ENCODE measurements around the gene PARN. TPM values are rescaled to one million over a fixed set of nuclear protein-coding genes. Genes with fewer than 3 reads are reported as not detected.

Gene PARN
- total and polyA plus RNA-seq, 2 of the 8 experiments (the other 6 are each of a cell fraction or from before 2014, with no cell fraction given) = 24.5 to 44.6 TPM

DNA sequence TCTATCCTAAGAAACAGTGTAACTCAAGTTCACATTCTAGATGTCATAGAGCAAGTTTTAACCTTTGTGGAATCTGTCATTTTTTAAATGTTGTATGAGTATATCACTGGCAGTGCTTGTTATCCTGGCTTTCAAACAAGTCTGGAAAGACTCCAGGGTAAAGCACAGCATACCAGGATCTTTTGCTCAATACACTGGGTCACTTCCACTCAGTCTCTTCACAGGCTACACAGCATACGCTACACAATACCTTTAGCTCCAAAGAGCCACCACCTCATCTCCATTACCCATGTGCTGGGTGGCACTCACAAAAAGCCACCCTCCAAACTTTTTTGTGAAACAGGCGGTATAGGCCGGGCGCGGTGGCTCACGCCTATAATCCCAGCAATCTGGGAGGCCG is 69.5 kb downstream of the PARN start:
- H2BK120ac ChIP-seq (replicated peaks; ENCODE audit: low read depth, low read length) = no peak overlapping the region
- no peak for DNase-seq (ENCODE audit: low read depth in 1 of 2, low spot score in 2 of 2)
- H3K56ac ChIP-seq (replicated peaks; ENCODE audit: insufficient read length, low read depth, low read length) = no peak overlapping the region
- no peaks in the 10 kb centered on the region for H3K23me2 ChIP-seq (ENCODE audit: low read depth, low read length)
- no peak overlapping the region for H3K4me3 ChIP-seq (ENCODE audit: extremely low read depth in 1 of 4, insufficient read depth in 2 of 4, low read depth in 3 of 4, low read length in 4 of 4)
- H4K5ac ChIP-seq (ENCODE audit: insufficient read length, low read depth, low read length) = no peak overlapping the region
- no peak overlapping the region for H3K27ac ChIP-seq (ENCODE audit: low read depth, low read length)
- no peaks in the 10 kb centered on the region for H3K27me3 ChIP-seq (replicated peaks in 1 of 4; ENCODE audit: control insufficient read depth in 3 of 4, extremely low read depth in 1 of 4, insufficient read depth in 3 of 4, low read length in 3 of 4)
- no peak overlapping the region for H3K4ac ChIP-seq (replicated peaks; ENCODE audit: insufficient read length, low read depth, low read length)
- ChIA-PET POLR2A (ENCODE audit: partially characterized antibody) (interaction anchor here (2.6 kb wide), 1 partner anchor 11 kb away, joined by 9 read pairs; no protein-coding TSS in a partner anchor), CTCF (ENCODE audit: partially characterized antibody) (interaction anchor here (0.7 kb wide), 1 partner anchor 10 kb away, joined by 3 read pairs; no protein-coding TSS in a partner anchor)
- H2BK20ac ChIP-seq (ENCODE audit: low read length) = no peak overlapping the region; the same call in 1 of the 2 replicates
- H3K9ac ChIP-seq (replicated peaks in 1 of 4; ENCODE audit: extremely low read depth in 1 of 4, low read depth in 3 of 4, low read length in 3 of 4) = no peak overlapping the region
- no peak for FAIRE-seq
- no peak overlapping the region for H3K23ac ChIP-seq (ENCODE audit: insufficient read length)
- H2BK5ac ChIP-seq (ENCODE audit: low read depth, low read length) = no peak overlapping the region
- H3K79me1 ChIP-seq (ENCODE audit: low read depth, low read length) = no peaks in the 10 kb centered on the region
- H4K91ac ChIP-seq (replicated peaks; ENCODE audit: insufficient read length, low read length) = no peak overlapping the region
- no peak overlapping the region for H2BK15ac ChIP-seq (ENCODE audit: low read length)
- peaks cover 0 to 5% (median 2%) of the 10 kb centered on the region in 4 experiments; a peak in 4 of 7 replicates for H3K4me1 ChIP-seq (replicated peaks in 1 of 4; ENCODE audit: control insufficient read depth in 3 of 4, insufficient read depth in 4 of 4, low read length in 3 of 4)
- H4K8ac ChIP-seq (ENCODE audit: extremely low read depth, insufficient read depth, low read length) = no peak overlapping the region
- no peaks in the 10 kb centered on the region for H4K20me1 ChIP-seq (replicated peaks in 1 of 2; ENCODE audit: control insufficient read depth in 1 of 2, insufficient read depth in 2 of 2, low read length in 2 of 2)
- 87% methylated on average over 7 of the region's 7 CpGs; no CpG with 5 or more reads in 1 of the 2 experiments for WGBS, 2 experiments (ENCODE audit: extremely low coverage in 1 of 2, insufficient coverage in 1 of 2, insufficient read length in 1 of 2, insufficient replicate concordance in 2 of 2, low coverage in 1 of 2, low lambda C conversion rate in 2 of 2, missing lambda C conversion rate in 1 of 2)
- H2BK12ac ChIP-seq (ENCODE audit: low read depth, low read length) = no peak overlapping the region
- peaks cover 0 to 2% (median 0%) of the 10 kb centered on the region in 4 experiments; a peak in 1 of 8 replicates for H3K36me3 ChIP-seq (ENCODE audit: control insufficient read depth in 2 of 4, insufficient read depth in 4 of 4, low read length in 3 of 4)
- H3K9me3 ChIP-seq (ENCODE audit: insufficient read depth in 2 of 2, low read depth in 1 of 2, low read length in 1 of 2) = no peaks in the 10 kb centered on the region
- H3K79me2 ChIP-seq (ENCODE audit: control insufficient read depth in 1 of 2, insufficient read depth in 2 of 2, low read length in 2 of 2) = no peaks in the 10 kb centered on the region
- H3K18ac ChIP-seq (ENCODE audit: extremely low read depth, low read length) = no peak overlapping the region
- no peak overlapping the region for H3K14ac ChIP-seq (ENCODE audit: insufficient read length)
- no peak overlapping the region for H2AFZ ChIP-seq (ENCODE audit: low read length)
- no peak overlapping the region for H2AK5ac ChIP-seq (ENCODE audit: low read depth, low read length)
- no peak overlapping the region for H3K4me2 ChIP-seq (ENCODE audit: insufficient read depth in 1 of 2, low read depth in 2 of 2, low read length in 2 of 2)
- TF ChIP-seq TBP (IDR thresholded peaks at IDR 0.05; ENCODE audit: low read depth, low read length) (no peak), HDAC2 (IDR thresholded peaks at IDR 0.05; ENCODE audit: borderline replicate concordance in 1 of 2, low read depth in 2 of 2, low read length in 2 of 2) (no peak), EGR1 (IDR thresholded peaks at IDR 0.05; ENCODE audit: borderline replicate concordance, low read depth, low read length) (no peak), CHD2 (IDR thresholded peaks at IDR 0.05; ENCODE audit: low read length) (no peak), EP300 (IDR thresholded peaks at IDR 0.05; ENCODE audit: borderline replicate concordance in 1 of 2, low read depth in 2 of 2, low read length in 2 of 2) (no peak), RXRA (IDR thresholded peaks at IDR 0.05; ENCODE audit: insufficient read depth, low read depth, low read length) (no peak), HDAC6 (IDR thresholded peaks at IDR 0.05; ENCODE audit: low read depth, low read length) (no peak), KDM5A (IDR thresholded peaks at IDR 0.05; ENCODE audit: low read length) (no peak), CTBP2 (IDR thresholded peaks at IDR 0.05; ENCODE audit: borderline replicate concordance, insufficient read depth, insufficient read length, low read length) (no peak), ASH2L (IDR thresholded peaks at IDR 0.05; ENCODE audit: low read length) (no peak), MAFK (IDR thresholded peaks at IDR 0.05; ENCODE audit: low read depth, low read length) (no peak), SIRT6 (IDR thresholded peaks at IDR 0.05; ENCODE audit: low read length) (no peak)
- TF ChIP-seq, protein P1, sequence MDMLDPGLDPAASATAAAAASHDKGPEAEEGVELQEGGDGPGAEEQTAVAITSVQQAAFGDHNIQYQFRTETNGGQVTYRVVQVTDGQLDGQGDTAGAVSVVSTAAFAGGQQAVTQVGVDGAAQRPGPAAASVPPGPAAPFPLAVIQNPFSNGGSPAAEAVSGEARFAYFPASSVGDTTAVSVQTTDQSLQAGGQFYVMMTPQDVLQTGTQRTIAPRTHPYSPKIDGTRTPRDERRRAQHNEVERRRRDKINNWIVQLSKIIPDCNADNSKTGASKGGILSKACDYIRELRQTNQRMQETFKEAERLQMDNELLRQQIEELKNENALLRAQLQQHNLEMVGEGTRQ (IDR thresholded peaks at IDR 0.05; ENCODE audit: low read length) = no peak
